H9 (cell line): ENCODE measurements around the gene SAC3D1. TPM values are rescaled to one million over a fixed set of nuclear protein-coding genes. Genes with fewer than 3 reads are reported as not detected.

ENCODE experiments used
- DNase-seq: peaks from one replicate; pipeline ENCODE4 v3.0.0-alpha.2; 2017
- H2AFZ ChIP-seq: one replicate; pipeline ENCODE4 v1.6.1; 2013; ENCODE audit warnings: mild to moderate bottlenecking, low read length, control low read depth, moderate library complexity
- H2AK5ac ChIP-seq: 2 replicates; pipeline ENCODE4 v1.6.1; 2013; ENCODE audit warnings: low read length, control low read depth, mixed read lengths; ENCODE audit not compliant: insufficient read length
- H2BK120ac ChIP-seq: one replicate; pipeline ENCODE4 v1.6.1; 2013; ENCODE audit warnings: low read depth, mild to moderate bottlenecking, low read length, control low read depth, inconsistent platforms; ENCODE audit not compliant: poor library complexity, severe bottlenecking
- H2BK12ac ChIP-seq: 2 replicates; pipeline ENCODE4 v1.6.1; 2013; ENCODE audit warnings: low read length, control low read depth, mixed read lengths, low read depth; ENCODE audit not compliant: insufficient read length
- H2BK15ac ChIP-seq: 2 replicates; pipeline ENCODE4 v1.6.1; 2013; ENCODE audit warnings: low read depth, low read length, control low read depth
- H2BK20ac ChIP-seq: one replicate; pipeline ENCODE4 v1.6.1; 2013; ENCODE audit warnings: low read depth, mild to moderate bottlenecking, low read length, control low read depth, inconsistent platforms; ENCODE audit not compliant: poor library complexity, severe bottlenecking
- H2BK5ac ChIP-seq: 2 replicates; pipeline ENCODE4 v1.6.1; 2013; ENCODE audit warnings: low read length, control low read depth, mixed read lengths; ENCODE audit not compliant: insufficient read length
- H3K14ac ChIP-seq: 2 replicates; pipeline ENCODE4 v1.6.1; 2013; ENCODE audit warnings: low read length, control low read depth; ENCODE audit not compliant: insufficient read depth
- H3K18ac ChIP-seq: 2 replicates; pipeline ENCODE4 v1.6.1; 2013; ENCODE audit warnings: low read depth, mild to moderate bottlenecking, mixed read lengths, low read length, control low read depth; ENCODE audit not compliant: insufficient read length
- H3K23ac ChIP-seq: 2 replicates; pipeline ENCODE4 v1.6.1; 2013; ENCODE audit warnings: low read length, control low read depth, mixed read lengths, low read depth; ENCODE audit not compliant: insufficient read length
- H3K23me2 ChIP-seq: 2 replicates; pipeline ENCODE4 v1.6.1; 2013; ENCODE audit warnings: low read depth, mild to moderate bottlenecking, mixed read lengths, low read length, control low read depth; ENCODE audit not compliant: insufficient read length, poor library complexity, severe bottlenecking
- H3K27ac ChIP-seq: 2 replicates; pipeline ENCODE4 v1.5.1; 2013; ENCODE audit warnings: low read length, control low read depth, mixed read lengths, low read depth; ENCODE audit not compliant: insufficient read length
- H3K27me3 ChIP-seq: 2 replicates; pipeline ENCODE4 v1.6.1; 2013; ENCODE audit warnings: low read length, control low read depth, inconsistent platforms; ENCODE audit not compliant: insufficient read depth
- H3K4ac ChIP-seq: 2 replicates; pipeline ENCODE4 v1.6.1; 2013; ENCODE audit warnings: low read depth, mild to moderate bottlenecking, control low read depth, inconsistent platforms, low read length, moderate library complexity
- H3K4me1 ChIP-seq: 2 replicates; pipeline ENCODE4 v1.6.1; 2013; ENCODE audit warnings: low read length, control low read depth, inconsistent platforms; ENCODE audit not compliant: insufficient read depth
- H3K4me2 ChIP-seq: 2 replicates; pipeline ENCODE4 v1.6.1; 2013; ENCODE audit warnings: low read length, control low read depth, mixed read lengths; ENCODE audit not compliant: insufficient read length, insufficient read depth
- H3K56ac ChIP-seq: 2 replicates; pipeline ENCODE4 v1.6.1; 2013; ENCODE audit warnings: low read depth, mild to moderate bottlenecking, mixed read lengths, low read length, control low read depth; ENCODE audit not compliant: insufficient read length
- H3K79me1 ChIP-seq: 2 replicates; pipeline ENCODE4 v1.6.1; 2013; ENCODE audit warnings: low read depth, mild to moderate bottlenecking, moderate library complexity, low read length, control low read depth, inconsistent platforms; ENCODE audit not compliant: insufficient read depth, poor library complexity, severe bottlenecking
- H3K79me2 ChIP-seq: 2 replicates; pipeline ENCODE4 v1.6.1; 2013; ENCODE audit warnings: low read length, control low read depth, inconsistent platforms; ENCODE audit not compliant: insufficient read depth
- H3K9ac ChIP-seq: 2 replicates; pipeline ENCODE4 v1.6.1; 2013; ENCODE audit warnings: low read length, control low read depth, mixed read lengths; ENCODE audit not compliant: insufficient read length; ENCODE audit errors: extremely low read depth
- H3K9me3 ChIP-seq: one replicate; pipeline ENCODE4 v1.6.1; 2013; ENCODE audit warnings: low read depth, low read length, inconsistent platforms; ENCODE audit not compliant: control insufficient read depth
- H3T11ph ChIP-seq: one replicate; pipeline ENCODE4 v1.6.1; 2013; ENCODE audit warnings: mild to moderate bottlenecking, low read length, control low read depth, inconsistent platforms
- H4K20me1 ChIP-seq: one replicate; pipeline ENCODE4 v1.6.1; 2013; ENCODE audit not compliant: control insufficient read depth, insufficient read length, insufficient read depth
- H4K5ac ChIP-seq: 2 replicates; pipeline ENCODE4 v1.6.1; 2013; ENCODE audit warnings: low read depth, mild to moderate bottlenecking, mixed read lengths, low read length, control low read depth; ENCODE audit not compliant: insufficient read length
- H4K8ac ChIP-seq: replicated peaks from 2 replicates; pipeline ENCODE4 v1.6.1; 2013; ENCODE audit warnings: low read length, control low read depth, mixed read lengths, low read depth; ENCODE audit not compliant: insufficient read length
- H4K91ac ChIP-seq: 2 replicates; pipeline ENCODE4 v1.6.1; 2013; ENCODE audit warnings: low read depth, mild to moderate bottlenecking, moderate library complexity, mixed read lengths, low read length, control low read depth; ENCODE audit not compliant: insufficient read length
- H3K27ac Mint-ChIP-seq, 3 experiments: 2 replicates in 2 of 3; 3 replicates in 1 of 3; pipeline ENCODE4 v1.8.0; 2020 to 2021; ENCODE audit warnings: mixed read lengths in 3 of 3, mild to moderate bottlenecking in 1 of 3, moderate library complexity in 1 of 3
- H3K27me3 Mint-ChIP-seq: 2 replicates; pipeline ENCODE4 v1.8.0; 2021; ENCODE audit warnings: low read depth, mild to moderate bottlenecking, moderate library complexity, mixed read lengths
- H3K36me3 Mint-ChIP-seq, 3 experiments: 2 replicates in 2 of 3; 3 replicates in 1 of 3; pipeline ENCODE4 v1.8.0; 2020 to 2021; ENCODE audit warnings: low read depth in 3 of 3, mixed read lengths in 3 of 3; ENCODE audit not compliant: insufficient read depth in 1 of 3
- H3K4me1 Mint-ChIP-seq, 2 experiments: 2 replicates each; pipeline ENCODE4 v1.8.0; 2020; ENCODE audit warnings: mixed read lengths in 2 of 2
- H3K4me3 Mint-ChIP-seq, 2 experiments: 2 replicates in 1 of 2; 3 replicates in 1 of 2; pipeline ENCODE4 v1.8.0; 2020 to 2021; ENCODE audit warnings: mild to moderate bottlenecking in 2 of 2, mixed read lengths in 2 of 2, moderate library complexity in 1 of 2
- H3K9me3 Mint-ChIP-seq, 2 experiments: 2 replicates in 1 of 2; 3 replicates in 1 of 2; pipeline ENCODE4 v1.8.0; 2020; ENCODE audit warnings: mild to moderate bottlenecking in 2 of 2, mixed read lengths in 2 of 2, moderate library complexity in 1 of 2
- WGBS: extraction: QIAGEN DNeasy Blood & Tissue Kit; methylation state at CpG from one replicate; pipeline ENCODE4 v1.1.7; 2013; ENCODE audit warnings: missing lambda C conversion rate, low lambda C conversion rate, mixed read lengths; ENCODE audit not compliant: insufficient read length; ENCODE audit errors: extremely low coverage; 5-methylcytosine and 5-hydroxymethylcytosine counted together
- total RNA-seq: library from RNA; stranded (reverse); gene quantifications from 2 replicates; pipeline ENCODE4 v1.2.1, GENCODE V29; 2021
- TF ChIP-seq, protein P1 (sequence below): fragments of 200-600 bp; sonication (generic); conservative IDR thresholded peaks from 3 replicates; pipeline ENCODE4 v1.8.0; 2021; ENCODE audit warnings: antibody characterized with exemption, mild to moderate bottlenecking

Gene SAC3D1
- total RNA-seq, 1 experiment from 2014 or later = 20.7 TPM

DNA sequence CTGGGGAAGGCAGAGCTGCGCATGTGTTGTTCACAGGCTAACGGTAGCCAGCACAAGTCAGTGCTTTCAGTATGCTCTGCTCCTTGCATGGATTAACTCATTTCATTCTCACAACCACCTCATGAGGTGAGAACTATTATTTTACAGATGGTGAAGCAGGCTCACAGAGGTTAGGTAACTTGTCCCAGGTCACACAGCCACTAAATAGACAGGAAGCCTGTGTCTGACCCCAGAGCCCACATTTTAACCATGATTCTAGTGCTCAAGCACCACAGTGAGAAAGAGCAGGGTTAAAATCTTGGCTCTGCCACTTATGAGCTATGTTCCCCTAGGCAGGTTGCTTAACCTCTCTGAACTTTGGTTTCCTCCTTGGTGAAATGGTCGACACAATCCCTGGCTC is 20.0 kb upstream of the SAC3D1 start:
- Histone ChIP-seq H3K23me2 (no peaks in the 10 kb centered on the region), H3K9me3 (no peaks in the 10 kb centered on the region), H3K18ac (no peak overlapping the region), H3K79me1 (no peaks in the 10 kb centered on the region), H2BK20ac (no peak overlapping the region), H3K4me1 (no peaks in the 10 kb centered on the region), H3K27ac (no peak overlapping the region), H3K9ac (no peak overlapping the region), H3K14ac (no peak overlapping the region), H3T11ph (no peak overlapping the region), H3K79me2 (no peaks in the 10 kb centered on the region), H2BK12ac (no peak overlapping the region), H2AK5ac (no peak overlapping the region), H3K23ac (no peak overlapping the region), H3K4me2 (no peak overlapping the region), H2BK120ac (no peak overlapping the region), H2BK5ac (no peak overlapping the region), H4K8ac (no peak overlapping the region), H4K20me1 (no peaks in the 10 kb centered on the region), H2AFZ (no peak overlapping the region), H3K4ac (no peak overlapping the region), H3K27me3 (no peaks in the 10 kb centered on the region), H2BK15ac (no peak overlapping the region), H4K91ac (no peak overlapping the region), H3K56ac (no peak overlapping the region), H4K5ac (no peak overlapping the region)
- Mint-ChIP-seq H3K4me3 (no peak overlapping the region), H3K9me3 (no peaks in the 10 kb centered on the region), H3K4me1 (peaks cover 0 to 2% of the 10 kb centered on the region in 2 experiments; a peak in 2 of 4 replicates), H3K27me3 (peaks cover under 1% of the 10 kb centered on the region; the same call in 1 of the 2 replicates), H3K36me3 (peaks cover 21 to 56% (median 51%) of the 10 kb centered on the region in 3 experiments), H3K27ac (no peak overlapping the region; a peak in 1 of 7 replicates)
- TF ChIP-seq, protein P1, sequence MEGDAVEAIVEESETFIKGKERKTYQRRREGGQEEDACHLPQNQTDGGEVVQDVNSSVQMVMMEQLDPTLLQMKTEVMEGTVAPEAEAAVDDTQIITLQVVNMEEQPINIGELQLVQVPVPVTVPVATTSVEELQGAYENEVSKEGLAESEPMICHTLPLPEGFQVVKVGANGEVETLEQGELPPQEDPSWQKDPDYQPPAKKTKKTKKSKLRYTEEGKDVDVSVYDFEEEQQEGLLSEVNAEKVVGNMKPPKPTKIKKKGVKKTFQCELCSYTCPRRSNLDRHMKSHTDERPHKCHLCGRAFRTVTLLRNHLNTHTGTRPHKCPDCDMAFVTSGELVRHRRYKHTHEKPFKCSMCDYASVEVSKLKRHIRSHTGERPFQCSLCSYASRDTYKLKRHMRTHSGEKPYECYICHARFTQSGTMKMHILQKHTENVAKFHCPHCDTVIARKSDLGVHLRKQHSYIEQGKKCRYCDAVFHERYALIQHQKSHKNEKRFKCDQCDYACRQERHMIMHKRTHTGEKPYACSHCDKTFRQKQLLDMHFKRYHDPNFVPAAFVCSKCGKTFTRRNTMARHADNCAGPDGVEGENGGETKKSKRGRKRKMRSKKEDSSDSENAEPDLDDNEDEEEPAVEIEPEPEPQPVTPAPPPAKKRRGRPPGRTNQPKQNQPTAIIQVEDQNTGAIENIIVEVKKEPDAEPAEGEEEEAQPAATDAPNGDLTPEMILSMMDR = no peak
- DNase-seq = no peak
- no CpG with 5 or more reads among the region's 3 CpGs for WGBS
